KG1 (cell line): ENCODE results near the gene INPP4B.
A peak's percentile ranks its signal among the peaks of the same experiment; 100 is the strongest.

Source experiments
- DNase-seq: peaks from one replicate; lab custom pipeline; 2025; lab: John Stamatoyannopoulos, UW

Gene INPP4B

DNA sequence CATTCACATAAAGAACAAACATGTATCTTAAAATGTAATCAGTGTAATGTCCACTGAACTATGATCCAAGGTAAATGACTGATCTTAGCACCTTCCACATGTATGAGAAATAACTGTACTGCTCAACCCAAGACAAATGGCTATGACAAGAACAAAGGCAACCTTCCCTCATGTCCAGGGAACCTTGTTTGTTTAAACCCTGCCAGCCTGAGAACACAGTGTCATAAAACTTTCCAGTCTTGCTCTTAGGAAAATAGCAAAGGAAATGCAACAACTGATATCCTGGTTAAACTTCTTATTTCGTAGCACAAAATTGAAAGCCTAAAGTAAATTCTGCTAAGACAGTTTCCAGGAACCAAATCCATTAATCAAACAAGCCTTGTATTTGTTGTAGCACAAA lies 715.4 kb downstream of the INPP4B start:
- no peak for DNase-seq

DNA sequence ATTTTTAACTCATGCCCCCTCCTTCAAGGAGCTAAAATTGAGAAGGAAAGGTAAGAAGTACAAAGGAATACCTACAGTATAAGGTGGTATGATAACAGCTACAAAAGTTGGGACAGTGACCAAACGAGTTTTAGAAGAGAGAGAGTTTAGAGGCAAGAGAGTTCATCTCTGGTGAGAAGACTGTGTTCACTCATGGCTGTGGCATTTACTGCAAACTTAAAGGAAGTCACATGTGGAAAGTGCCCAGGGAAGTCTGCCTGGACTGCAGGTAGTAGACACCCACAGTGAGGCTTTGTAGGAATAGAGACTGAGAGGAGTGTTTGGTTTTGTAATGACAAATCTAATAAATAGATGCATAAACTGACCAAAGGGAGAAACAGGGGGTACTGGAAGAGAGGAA lies 716.2 kb downstream of the INPP4B start:
- no peak for DNase-seq

GRCh38 chr4:142129473-142129872 lies 716.6 kb downstream of the INPP4B start:
- DNase-seq, result no peak

DNA sequence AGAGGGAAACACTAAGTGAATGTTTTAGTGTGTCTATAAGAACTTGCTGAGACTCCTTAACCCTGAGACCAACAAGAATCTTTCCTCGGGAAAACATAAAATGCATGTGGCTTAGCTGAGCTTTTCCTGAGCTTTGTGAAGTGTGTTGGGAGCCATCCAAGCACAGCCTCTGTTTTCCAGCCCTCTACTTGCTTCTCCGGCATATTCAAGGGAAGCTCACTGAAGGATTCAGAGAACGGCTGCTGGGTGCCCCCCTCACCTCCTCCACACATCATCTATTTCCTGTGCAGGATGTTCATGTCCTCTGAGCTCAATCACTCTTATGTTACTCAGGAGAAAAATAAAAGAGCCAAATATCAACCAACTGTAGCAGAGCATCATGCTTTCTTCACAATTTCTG lies 717.6 kb downstream of the INPP4B start:
- DNase-seq, result no peak

GRCh38 chr4:142126890-142127497 lies 719.1 kb downstream of the INPP4B start:
- DNase-seq, result peak; percentile 42

DNA sequence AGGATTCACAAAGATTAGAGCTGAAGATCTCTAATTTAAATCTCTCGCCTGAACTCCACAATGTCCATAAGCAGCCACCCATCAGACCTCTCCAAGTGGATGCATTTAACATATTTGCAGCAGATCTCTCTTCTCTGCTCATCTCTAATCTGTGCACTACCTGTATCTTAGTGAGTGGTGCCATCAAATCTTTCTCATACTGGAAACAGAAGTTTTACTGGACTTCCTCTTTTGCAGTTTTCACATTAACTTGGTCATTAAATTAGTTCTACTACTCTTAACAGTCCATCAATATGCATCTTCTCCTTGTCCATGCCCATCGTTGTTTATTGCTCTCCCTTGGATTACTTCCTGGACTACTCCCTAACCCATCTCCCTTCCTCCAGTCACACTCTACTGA lies 721.2 kb downstream of the INPP4B start:
- no peak for DNase-seq

- DNase-seq, result no peak
These were observed 724.4 kb downstream of the INPP4B start for GRCh38 chr4:142121448-142122350.

DNA sequence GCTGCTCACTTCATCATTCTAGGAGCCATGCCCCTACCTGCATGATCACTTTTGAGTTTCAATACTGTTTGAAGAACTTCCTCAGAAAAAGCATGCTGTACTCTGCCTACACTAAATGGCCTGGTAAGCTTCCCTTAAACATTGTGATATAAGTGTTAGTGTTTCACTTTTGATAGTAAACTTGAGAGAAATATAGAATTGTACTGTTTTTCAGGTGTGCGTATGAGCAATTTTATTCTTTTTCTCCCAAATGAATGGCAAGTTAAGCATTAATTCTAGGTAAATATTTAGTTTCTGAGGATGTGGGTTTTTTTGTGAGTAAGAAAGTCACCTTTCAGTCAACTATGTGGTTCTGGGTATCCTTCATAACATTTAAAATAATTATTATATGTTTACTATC lies 725.2 kb downstream of the INPP4B start:
- no peak for DNase-seq

DNA sequence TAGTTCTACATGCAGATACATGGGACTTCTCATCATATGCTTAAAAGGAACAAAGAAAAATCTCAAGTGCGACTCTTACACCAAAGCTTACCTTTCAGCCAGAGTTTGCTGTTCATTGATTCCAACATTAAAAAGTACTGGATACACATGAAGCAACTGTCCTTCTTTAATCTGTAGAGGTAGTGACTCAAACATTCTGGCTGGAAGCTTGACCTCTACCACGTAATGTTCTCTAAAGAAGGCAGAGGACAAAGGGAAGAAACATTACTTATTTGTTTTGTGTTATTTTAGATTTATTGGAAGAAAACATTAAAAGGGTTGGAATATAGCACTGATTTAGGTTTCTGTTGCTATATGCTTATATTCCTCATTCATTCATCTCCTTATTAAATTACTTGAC lies 733.6 kb downstream of the INPP4B start:
- no peak for DNase-seq

GRCh38 chr4:142110136-142110535 lies 736.0 kb downstream of the INPP4B start:
- no peak for DNase-seq

GRCh38 chr4:142104041-142104440 lies 742.1 kb downstream of the INPP4B start:
- peak; percentile 41 for DNase-seq

GRCh38 chr4:142101401-142101800 lies 744.7 kb downstream of the INPP4B start:
- DNase-seq, result no peak

DNA sequence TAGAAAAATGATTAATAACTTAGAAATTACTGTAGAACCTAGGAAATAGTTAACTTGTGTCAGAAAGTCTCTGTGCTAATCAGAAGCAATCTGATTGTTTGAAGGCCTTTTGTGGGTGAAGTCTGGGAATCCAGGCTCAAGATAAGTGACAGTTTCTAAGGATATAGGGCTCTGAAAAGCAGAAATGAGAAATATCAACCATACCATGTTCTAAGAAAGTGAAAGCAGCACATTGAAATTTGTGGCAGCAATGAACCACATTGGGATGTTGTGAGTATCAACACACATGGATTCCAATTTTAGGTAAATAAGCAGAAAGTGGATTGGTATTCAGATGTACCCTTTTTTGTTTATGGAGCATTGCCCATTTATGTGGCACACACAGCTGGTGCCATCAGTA lies 745.2 kb downstream of the INPP4B start:
- no peak for DNase-seq

- DNase-seq, result no peak
These were observed 747.1 kb downstream of the INPP4B start for GRCh38 chr4:142098900-142099545.

GRCh38 chr4:142098380-142098779 lies 747.7 kb downstream of the INPP4B start:
- no peak for DNase-seq

- DNase-seq, result no peak
These were observed 749.1 kb downstream of the INPP4B start for GRCh38 chr4:142097015-142097414.

- no peak for DNase-seq
These were observed 750.1 kb downstream of the INPP4B start for GRCh38 chr4:142095886-142096605.

GRCh38 chr4:142092941-142093340 lies 753.2 kb downstream of the INPP4B start:
- no peak for DNase-seq

GRCh38 chr4:142091691-142092182 lies 754.4 kb downstream of the INPP4B start:
- no peak for DNase-seq

GRCh38 chr4:142091085-142091513 lies 755.0 kb downstream of the INPP4B start:
- DNase-seq, result no peak

GRCh38 chr4:142088906-142089305 lies 757.2 kb downstream of the INPP4B start:
- no peak for DNase-seq
